Suppressor macrophage (primary cell): Measurements from ENCODE around the gene TH.
A peak's percentile ranks its signal among the peaks of the same experiment; 100 is the strongest.
"Not testable (repeated sequence)": the region's sequence is repeated elsewhere in the genome, so short reads cannot be mapped to it uniquely, and the experiment has no call there.

Source experiments
- DNase-seq, 4 experiments: peaks; one replicate each; pipeline ENCODE4 v3.0.0-alpha.2; 2020 to 2022

TH gene

GRCh38 chr11:2194877-2195755, 23.5 kb upstream of the TH start:
- peak; percentile 51 to 77 (median 62) for DNase-seq

DNA sequence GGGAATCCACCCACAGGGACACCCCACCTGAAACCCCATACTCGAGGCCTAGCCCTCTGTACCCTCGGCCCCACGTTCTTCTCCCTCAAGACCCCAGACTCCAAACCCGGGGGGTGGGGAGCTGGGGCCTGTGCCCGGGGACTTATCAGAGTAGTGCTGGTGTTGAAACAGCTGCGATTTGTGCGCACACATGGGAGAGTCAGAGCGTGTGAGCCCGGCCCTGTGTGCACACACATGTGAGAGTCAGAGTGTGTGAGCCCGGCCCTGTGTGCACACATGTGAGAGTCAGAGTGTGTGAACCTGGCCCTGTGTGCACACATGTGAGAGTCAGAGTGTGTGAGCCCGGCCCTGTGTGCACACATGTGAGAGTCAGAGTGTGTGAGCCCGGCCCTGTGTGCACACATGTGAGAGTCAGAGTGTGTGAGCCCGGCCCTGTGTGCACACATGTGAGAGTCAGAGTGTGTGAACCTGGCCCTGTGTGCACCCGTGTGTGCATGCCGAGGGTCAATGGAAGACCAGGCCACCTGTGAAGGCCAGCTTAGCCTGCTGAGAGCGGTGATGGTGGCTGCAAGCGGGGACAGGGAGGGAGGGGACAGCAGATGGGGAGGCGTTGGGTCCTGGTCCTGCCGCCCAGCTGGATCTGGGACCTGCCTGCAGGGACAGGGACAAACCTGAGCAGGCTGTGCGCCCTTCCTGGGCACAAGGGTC, 22.4 kb upstream of the TH start:
- not testable (repeated sequence) for DNase-seq

DNA sequence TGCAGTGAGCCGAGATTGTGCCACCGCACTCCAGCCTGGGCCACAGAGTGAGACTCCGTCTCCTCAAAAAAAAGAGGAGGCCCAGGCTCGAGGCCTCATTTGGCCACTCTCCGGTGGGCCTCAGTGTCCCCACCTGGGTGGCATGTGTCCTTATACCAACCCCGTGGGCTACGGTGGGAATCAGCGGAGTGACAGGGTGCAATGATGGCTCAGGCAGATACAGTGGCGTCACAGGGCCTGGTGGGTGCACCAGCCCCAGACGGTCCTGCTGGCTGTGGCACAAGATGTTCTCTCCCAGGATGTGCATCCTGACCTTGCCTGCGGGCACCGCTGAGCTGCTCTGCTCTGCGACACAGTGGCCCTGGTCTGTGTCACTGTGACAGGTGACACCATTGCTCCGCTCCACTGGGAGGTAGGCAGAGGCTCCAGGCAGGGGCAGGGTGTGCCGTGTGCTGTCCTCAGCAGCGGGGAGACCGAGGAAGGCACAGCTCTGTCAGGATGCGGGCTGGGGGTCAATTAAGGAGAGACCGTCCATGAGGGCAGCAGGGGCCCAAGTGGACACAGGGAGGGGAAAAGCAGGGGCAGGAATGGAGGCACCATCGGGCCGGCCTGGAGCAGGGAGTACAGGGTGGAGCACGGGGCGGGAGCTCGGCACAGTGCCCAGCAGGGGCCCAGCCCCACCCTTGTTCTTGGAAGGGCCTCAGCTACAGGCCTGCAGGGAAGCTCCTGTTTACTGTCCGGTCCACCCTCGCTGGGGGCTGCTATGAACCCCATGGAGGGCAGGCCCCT, 21.7 kb upstream of the TH start:
- no peak for DNase-seq

- no peak for DNase-seq
Measured at GRCh38 chr11:2192435-2192834, 20.8 kb upstream of the TH start.

DNA sequence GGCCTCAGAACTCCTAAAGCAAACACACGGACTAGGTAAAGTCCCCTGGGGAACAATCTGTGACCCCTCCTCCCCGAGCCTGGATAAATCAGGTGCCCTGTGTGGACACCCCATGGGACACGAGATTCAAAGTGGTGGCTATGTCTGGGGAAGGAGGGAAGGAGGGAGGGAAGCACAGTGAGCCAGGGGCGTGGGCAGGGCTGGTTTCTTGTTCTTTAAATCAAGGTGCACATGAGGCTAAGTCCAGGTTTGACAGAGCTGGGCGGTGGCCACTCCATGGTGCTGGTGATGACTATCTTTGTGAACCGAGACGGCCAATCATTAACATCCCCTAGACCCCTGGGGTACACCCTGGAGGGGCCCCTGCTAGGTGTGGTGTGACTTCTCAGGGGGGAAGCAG, 20.3 kb upstream of the TH start:
- no peak for DNase-seq

- DNase-seq: peak; percentile 76 to 87 (median 82)
Measured at GRCh38 chr11:2190657-2191471, 19.2 kb upstream of the TH start.

- DNase-seq: no peak
Measured at GRCh38 chr11:2189938-2190656, 18.5 kb upstream of the TH start.

DNA sequence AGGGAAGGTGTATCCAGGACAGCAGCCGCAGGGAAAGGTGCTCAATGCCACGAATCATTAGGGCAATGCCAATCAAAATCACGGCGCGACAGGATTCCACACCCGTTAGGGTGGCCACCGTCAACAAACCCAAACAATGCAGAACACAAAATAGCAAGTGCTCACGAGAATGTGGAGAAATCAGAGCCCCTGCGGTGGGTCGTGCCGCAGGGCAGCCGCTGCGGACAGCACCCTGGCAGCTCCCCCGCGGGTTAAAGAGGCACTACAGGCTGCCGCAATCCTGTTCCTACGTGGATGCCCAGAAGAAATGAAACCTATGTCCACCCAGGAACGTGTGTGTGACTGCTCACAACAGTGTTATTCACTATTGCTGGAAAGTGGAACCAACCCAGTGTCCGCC, 17.1 kb upstream of the TH start:
- DNase-seq: no peak

GRCh38 chr11:2187280-2187707, 15.7 kb upstream of the TH start:
- DNase-seq: no peak

- DNase-seq: peak; percentile 35 to 73 (median 68)
Measured at GRCh38 chr11:2186669-2187279, 15.2 kb upstream of the TH start.

DNA sequence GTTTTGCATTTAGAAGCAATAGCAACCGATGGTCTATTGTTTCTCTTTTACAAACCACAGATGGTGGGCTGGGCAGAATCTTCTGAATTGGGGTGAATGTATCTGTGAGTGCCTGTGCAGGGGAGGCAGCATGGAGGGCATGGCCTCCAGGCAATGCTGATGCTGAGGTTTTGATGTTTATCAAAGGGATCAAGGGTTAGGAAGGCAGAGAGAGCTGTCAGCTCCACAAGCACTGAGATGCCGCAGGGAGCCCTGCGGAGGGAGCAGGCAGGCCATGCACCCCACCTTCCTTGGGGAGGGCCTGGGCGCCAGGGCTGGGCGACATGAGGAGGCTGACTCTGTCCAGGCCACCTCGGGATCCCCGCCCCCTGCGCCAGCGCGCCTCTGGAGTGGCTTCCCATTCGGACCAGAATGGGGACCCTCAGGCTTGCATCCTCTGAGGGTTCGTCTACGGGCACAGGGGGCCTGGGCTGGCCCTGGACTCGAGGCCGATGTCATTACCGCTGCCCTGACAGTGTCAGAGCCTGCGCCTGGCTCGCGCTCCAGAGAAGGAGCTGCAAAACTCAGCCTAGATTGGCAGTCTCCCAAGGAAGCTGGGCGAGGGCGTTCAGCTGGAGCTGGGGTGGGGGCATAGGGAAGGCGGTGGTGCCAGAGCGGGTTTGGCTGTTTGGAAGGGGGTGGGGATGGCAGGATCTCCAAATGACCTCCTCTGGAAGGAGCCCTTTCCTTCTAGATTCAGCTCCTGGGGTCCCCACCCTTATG, 13.9 kb upstream of the TH start:
- DNase-seq: no peak

- DNase-seq: no peak
Measured at GRCh38 chr11:2182692-2183474, 11.3 kb upstream of the TH start.

DNA sequence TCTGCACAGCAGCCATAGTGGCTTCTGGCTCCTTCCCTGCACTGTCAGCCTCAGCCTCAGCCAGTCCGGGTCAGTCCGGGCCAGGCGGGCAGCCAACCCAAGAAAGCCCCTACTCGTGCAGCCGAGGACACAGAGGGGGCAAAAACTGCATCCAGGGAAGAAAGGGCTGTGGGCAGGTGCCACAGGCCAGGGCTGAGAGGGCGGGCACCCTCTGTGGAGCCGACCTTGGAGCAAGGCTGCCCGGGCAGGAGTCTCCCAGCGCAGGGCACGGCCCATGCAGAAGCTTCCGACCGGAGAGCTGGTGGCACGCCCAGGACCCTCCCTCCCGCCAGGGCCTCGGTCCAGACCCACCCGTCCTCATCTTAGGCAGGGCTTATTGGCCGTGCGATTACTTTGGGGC, 10.5 kb upstream of the TH start:
- DNase-seq: no peak

GRCh38 chr11:2180789-2181370, 9.3 kb upstream of the TH start:
- DNase-seq: no peak

DNA sequence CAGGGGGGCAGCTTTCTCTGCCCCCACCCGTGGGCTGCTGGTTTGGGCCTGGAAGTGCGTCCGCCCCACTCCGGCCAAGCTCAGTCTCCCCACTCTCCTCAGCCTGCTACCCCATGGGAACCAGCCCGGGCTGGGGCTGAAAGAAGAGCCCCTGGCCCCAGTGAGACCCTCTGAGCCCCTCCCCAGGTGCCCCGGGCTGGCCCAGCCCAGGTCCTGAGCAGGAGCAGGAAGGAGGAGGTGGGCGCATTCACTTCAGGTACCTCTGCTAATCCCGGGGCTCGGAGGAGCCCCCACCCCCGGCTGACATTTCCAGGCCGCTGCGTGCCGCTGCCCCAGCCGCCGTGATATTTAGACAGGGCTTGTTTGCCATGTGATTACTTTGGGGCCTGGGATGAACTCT, 8.7 kb upstream of the TH start:
- DNase-seq: no peak

DNA sequence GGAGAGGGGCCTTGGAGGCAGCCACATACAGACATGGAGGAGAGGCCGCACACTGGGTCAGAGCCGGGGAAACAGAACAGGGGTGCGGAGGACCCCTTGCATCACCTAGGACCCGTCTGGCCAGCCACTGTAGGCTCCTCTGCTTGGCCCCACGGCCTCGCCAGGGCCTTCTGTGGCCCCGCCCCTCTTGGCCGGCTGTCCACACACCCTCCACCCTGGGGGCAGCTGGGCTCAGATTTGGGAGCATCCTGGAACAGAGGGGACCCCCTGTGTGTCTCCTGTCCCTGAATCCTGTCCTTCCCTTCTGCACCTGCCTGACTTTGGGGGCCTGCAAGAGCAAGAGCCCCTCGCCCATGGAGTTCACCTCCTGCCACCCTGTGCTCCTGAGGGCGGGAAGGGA, 7.9 kb upstream of the TH start:
- no peak for DNase-seq

DNA sequence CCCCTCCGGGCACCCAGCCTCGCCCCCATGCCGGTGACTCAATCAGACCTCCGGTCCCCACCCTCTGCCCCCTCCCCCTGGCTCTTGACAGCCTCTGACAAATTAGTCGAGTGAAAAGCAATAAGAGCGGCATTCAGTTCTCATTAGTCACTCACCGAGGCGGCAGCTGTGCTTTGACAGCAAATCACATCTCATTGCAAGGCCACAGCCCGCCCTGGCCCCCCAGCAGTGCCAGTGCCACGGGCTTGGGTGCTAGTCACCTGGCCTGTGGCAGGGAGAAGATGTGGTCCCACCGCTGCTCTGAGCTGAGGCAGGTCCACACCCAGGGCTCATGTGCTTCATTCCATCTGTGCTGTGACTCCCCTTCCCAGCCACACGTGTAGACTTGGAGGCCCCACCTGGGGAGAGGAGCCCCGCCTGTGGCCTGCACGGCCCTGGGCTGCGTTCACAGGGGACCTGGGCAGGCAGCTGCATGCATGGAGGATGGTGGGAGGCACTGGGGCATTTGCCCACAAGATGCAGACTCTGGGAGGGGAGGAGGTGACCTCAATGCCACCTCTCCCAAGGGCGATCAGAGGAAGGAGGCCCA, 7.4 kb upstream of the TH start:
- no peak for DNase-seq

GRCh38 chr11:2178055-2178773, 6.6 kb upstream of the TH start:
- DNase-seq: not testable (repeated sequence)
